Type B pancreatic cell (in vitro differentiated cells): ENCODE results near the gene TMEM86A. TPM values are rescaled to one million over a fixed set of nuclear protein-coding genes. Genes with fewer than 3 reads are reported as not detected.
"Not testable (repeated sequence)": the region's sequence is repeated elsewhere in the genome, so short reads cannot be mapped to it uniquely, and the experiment has no call there.

Experiments used
- DNase-seq: peaks from one replicate; pipeline ENCODE4 v3.0.0; 2021; ENCODE audit warnings: mixed read lengths; ENCODE audit not compliant: unreplicated experiment; ENCODE audit errors: extremely low spot score
- H3K27ac Mint-ChIP-seq: 2 replicates; pipeline ENCODE4 v1.8.0; 2021; ENCODE audit warnings: mild to moderate bottlenecking, mixed read lengths
- H3K27me3 Mint-ChIP-seq: 2 replicates; pipeline ENCODE4 v1.8.0; 2021; ENCODE audit warnings: mixed read lengths
- H3K36me3 Mint-ChIP-seq: 2 replicates; pipeline ENCODE4 v1.8.0; 2021; ENCODE audit warnings: mixed read lengths
- H3K4me1 Mint-ChIP-seq: one replicate; pipeline ENCODE4 v1.8.0; 2021; ENCODE audit warnings: mixed read lengths; ENCODE audit not compliant: unreplicated experiment
- H3K4me3 Mint-ChIP-seq: 2 replicates; pipeline ENCODE4 v1.8.0; 2021; ENCODE audit warnings: mild to moderate bottlenecking, mixed read lengths
- H3K9me3 Mint-ChIP-seq: 2 replicates; pipeline ENCODE4 v1.8.0; 2021; ENCODE audit warnings: mixed read lengths
- total RNA-seq: library from RNA; stranded (reverse); gene quantifications from 2 replicates; pipeline ENCODE4 v1.2.1, GENCODE V29; 2021; ENCODE audit warnings: low replicate concordance
- TF ChIP-seq, protein P1 (sequence below): fragments of 200-600 bp; sonication (generic); conservative IDR thresholded peaks from 2 replicates; pipeline ENCODE4 v1.5.0; 2021; ENCODE audit warnings: antibody characterized with exemption, mild to moderate bottlenecking

Gene TMEM86A
- total RNA-seq, 1 donor from 2014 or later: 6.5 TPM

DNA sequence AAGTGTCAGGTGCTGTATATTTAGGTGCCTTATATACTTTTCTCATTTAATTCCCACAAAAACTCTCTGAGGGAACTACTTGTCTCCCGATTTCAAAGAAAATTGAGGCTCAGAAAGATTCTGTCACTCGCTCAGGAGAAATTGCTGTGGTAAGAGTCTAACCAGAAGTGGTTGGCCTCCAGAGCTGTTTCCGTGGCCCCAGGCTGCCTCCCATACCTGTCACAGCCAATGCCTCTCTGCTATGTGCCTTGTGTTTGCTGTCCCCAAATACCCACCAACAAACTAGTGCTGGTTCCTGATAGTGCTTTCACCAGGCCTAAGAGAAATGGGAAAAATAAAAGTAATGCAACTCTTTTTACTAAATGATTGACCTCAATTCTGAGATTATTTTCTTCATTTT, 21.0 kb upstream of the TMEM86A start:
- H3K9me3 Mint-ChIP-seq: no peaks in the 10 kb centered on the region
- TF ChIP-seq, protein P1, sequence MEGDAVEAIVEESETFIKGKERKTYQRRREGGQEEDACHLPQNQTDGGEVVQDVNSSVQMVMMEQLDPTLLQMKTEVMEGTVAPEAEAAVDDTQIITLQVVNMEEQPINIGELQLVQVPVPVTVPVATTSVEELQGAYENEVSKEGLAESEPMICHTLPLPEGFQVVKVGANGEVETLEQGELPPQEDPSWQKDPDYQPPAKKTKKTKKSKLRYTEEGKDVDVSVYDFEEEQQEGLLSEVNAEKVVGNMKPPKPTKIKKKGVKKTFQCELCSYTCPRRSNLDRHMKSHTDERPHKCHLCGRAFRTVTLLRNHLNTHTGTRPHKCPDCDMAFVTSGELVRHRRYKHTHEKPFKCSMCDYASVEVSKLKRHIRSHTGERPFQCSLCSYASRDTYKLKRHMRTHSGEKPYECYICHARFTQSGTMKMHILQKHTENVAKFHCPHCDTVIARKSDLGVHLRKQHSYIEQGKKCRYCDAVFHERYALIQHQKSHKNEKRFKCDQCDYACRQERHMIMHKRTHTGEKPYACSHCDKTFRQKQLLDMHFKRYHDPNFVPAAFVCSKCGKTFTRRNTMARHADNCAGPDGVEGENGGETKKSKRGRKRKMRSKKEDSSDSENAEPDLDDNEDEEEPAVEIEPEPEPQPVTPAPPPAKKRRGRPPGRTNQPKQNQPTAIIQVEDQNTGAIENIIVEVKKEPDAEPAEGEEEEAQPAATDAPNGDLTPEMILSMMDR: no peak
- H3K36me3 Mint-ChIP-seq: no peaks in the 10 kb centered on the region
- no peak overlapping the region for H3K27ac Mint-ChIP-seq
- no peak overlapping the region for H3K4me3 Mint-ChIP-seq
- no peaks in the 10 kb centered on the region for H3K4me1 Mint-ChIP-seq
- DNase-seq: no peak
- no peaks in the 10 kb centered on the region for H3K27me3 Mint-ChIP-seq

DNA sequence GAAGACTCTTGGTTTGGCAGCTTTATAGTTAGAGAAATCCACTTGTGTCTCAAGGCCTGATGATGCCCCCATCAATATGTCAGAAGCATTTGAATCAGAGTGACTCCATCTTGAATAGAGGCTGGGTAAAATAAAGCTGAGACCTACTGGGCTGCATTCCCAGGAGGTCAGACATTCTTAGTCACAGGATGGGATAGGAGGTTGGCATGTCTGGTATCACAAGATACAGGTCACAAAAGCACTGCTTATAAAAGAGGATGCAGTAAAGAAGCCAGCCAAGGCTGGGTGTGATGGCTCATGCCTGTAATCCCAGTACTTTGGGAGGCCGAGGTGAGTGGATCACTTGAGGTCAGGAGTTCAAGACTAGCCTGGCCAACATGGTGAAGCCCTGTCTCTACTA, 16.6 kb upstream of the TMEM86A start:
- not testable (repeated sequence) for H3K9me3 Mint-ChIP-seq, H3K4me1 Mint-ChIP-seq, H3K27me3 Mint-ChIP-seq

DNA sequence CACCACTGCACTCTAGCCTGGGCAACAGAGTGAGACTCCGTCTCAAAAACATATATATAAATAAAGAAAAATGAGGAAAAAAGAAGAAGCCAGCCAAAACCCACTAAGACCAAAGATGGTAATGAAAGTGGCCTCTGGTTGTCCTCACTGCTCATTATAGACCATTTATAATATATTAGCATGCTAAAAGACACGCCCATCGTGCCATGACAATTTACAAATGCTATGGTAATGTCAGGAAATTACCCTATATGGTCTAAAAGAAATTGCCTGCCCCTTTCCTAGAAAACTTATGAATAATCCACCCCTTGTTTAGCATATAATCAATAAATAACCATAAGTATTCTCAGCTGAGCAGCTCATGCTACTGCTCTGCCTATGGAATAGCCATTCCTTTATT, 16.1 kb upstream of the TMEM86A start:
- no peaks in the 10 kb centered on the region for H3K4me1 Mint-ChIP-seq
- no peak overlapping the region for H3K4me3 Mint-ChIP-seq
- TF ChIP-seq, protein P1: no peak
- H3K27ac Mint-ChIP-seq: no peak overlapping the region
- no peak for DNase-seq
- no peaks in the 10 kb centered on the region for H3K27me3 Mint-ChIP-seq
- H3K9me3 Mint-ChIP-seq: no peaks in the 10 kb centered on the region
- H3K36me3 Mint-ChIP-seq: no peaks in the 10 kb centered on the region

More for the DNA sequence above, 16.6 kb upstream of the TMEM86A start:
- H3K36me3 Mint-ChIP-seq, H3K27ac Mint-ChIP-seq, DNase-seq, H3K4me3 Mint-ChIP-seq: not testable (repeated sequence)

DNA sequence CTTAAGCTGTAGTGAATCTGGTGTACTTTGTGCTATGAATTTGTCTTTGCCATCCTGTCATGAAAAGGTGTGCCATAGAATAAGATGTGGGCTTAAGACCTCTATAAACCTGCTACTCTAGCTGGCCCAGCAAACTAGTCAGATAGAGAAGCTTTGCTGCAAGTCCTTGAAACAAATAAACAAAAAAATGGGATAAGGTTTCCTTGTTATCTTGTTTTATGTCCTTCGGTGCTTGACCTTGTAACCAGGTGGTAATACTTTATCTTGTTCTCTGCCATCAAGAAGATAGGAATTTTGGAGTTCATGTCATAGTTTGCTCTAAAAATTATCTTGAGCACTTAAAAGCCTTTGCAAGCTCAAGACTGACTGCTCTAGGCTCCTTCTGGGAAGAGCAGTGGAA, 14.3 kb upstream of the TMEM86A start:
- no peaks in the 10 kb centered on the region for H3K27me3 Mint-ChIP-seq
- no peak overlapping the region for H3K27ac Mint-ChIP-seq
- TF ChIP-seq, protein P1: no peak
- H3K4me3 Mint-ChIP-seq: no peak overlapping the region
- no peaks in the 10 kb centered on the region for H3K9me3 Mint-ChIP-seq
- no peaks in the 10 kb centered on the region for H3K4me1 Mint-ChIP-seq
- DNase-seq: no peak
- no peaks in the 10 kb centered on the region for H3K36me3 Mint-ChIP-seq

DNA sequence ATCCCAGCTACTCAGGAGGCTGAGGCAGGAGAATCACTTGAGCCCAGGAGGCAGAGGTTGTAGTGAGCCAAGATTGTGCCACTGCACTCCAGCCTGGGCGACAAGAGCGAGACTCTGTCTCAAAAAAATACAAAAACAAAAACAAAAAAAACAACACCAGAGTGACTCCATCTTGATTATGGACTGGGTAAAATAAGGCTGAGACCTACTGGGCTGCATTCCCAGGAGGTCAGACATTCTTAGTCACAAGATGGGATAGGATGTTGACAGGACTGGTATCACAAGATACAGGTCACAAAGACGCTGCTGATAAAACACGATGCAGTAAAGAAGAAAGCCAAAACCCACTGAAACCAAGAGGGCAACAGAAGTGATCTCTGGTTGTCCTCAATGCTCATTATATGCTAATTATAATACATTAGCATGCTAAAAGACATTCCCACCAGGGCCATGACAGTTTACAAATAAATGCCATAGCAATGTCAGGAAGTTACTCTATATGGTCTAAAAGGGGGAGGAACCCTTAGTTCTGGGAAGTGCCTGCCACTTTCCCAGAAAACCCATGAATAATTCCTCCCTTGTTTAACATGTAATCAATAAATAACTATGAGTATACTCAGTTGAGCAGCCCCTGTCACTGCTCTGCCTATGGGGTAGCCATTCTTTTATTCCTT, 7.0 kb upstream of the TMEM86A start:
- H3K27ac Mint-ChIP-seq, H3K27me3 Mint-ChIP-seq, H3K4me1 Mint-ChIP-seq, H3K4me3 Mint-ChIP-seq, H3K36me3 Mint-ChIP-seq, H3K9me3 Mint-ChIP-seq, DNase-seq: not testable (repeated sequence)

DNA sequence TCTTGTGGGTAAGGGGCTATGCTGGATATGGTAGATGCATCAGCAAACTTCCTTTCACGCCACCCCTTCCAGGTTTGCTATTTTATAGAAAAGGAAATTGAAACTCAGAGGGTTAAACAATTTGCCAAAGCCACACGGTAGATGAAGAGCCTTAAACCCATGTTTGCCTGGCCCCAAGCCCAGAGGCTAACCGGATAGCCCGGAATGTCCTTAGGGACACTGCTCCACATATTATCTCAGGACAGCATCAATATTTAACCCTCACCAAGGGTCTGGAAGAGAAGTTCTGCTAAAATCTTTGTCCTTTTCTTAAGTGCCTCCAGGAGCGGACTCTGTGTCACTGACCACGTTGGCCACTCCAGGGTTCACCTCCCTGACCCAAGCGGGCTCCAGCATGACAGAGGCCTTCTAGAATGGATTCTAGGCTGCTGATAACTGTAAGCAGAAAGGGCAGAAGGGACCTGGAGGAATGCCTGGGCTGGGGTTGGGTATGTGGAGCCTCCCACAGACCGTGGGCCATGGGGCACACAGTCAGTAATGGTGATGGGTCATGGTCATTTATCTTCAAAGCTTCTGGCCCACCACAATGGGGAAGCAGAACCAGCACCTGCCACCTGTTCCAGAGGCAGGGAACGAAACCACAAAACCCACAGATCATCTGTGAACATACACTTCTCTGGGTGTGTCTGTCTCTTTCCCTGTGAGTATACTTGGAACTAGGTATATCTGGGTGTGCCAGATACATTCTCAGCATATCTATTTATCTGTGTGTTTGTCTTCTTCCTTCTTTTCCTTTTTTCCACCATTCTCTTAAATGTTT, 5.4 kb upstream of the TMEM86A start:
- TF ChIP-seq, protein P1: no peak
- H3K36me3 Mint-ChIP-seq: no peaks in the 10 kb centered on the region
- no peak for DNase-seq
- peaks cover 9% of the 10 kb centered on the region for H3K27me3 Mint-ChIP-seq
- no peak overlapping the region for H3K27ac Mint-ChIP-seq
- H3K4me3 Mint-ChIP-seq: no peak overlapping the region
- H3K4me1 Mint-ChIP-seq: peaks cover 2% of the 10 kb centered on the region
- H3K9me3 Mint-ChIP-seq: no peaks in the 10 kb centered on the region
